GM18502 (cell line): ENCODE results near the gene IER2.

Experiments used
- ATAC-seq: cut with Tn5 transposase; IDR thresholded peaks from one replicate; pipeline ENCODE4 v1.9.1; 2021; ENCODE audit warnings: mild to moderate bottlenecking; ENCODE audit not compliant: unreplicated experiment, poor library complexity

Gene IER2

GRCh38 chr19:13118424-13119193 is 31.6 kb upstream of the IER2 start:
- peak; percentile 12 for ATAC-seq

GRCh38 chr19:13119627-13120026 is 30.6 kb upstream of the IER2 start:
- no peak for ATAC-seq

GRCh38 chr19:13120031-13120430 is 30.2 kb upstream of the IER2 start:
- no peak for ATAC-seq

- ATAC-seq: no peak
Observed at GRCh38 chr19:13120817-13121216, 29.4 kb upstream of the IER2 start.

GRCh38 chr19:13121551-13122274 is 28.5 kb upstream of the IER2 start:
- no peak for ATAC-seq

- no peak for ATAC-seq
Observed at GRCh38 chr19:13122275-13122878, 27.8 kb upstream of the IER2 start.

- no peak for ATAC-seq
Observed at GRCh38 chr19:13122980-13123957, 26.9 kb upstream of the IER2 start.

- no peak for ATAC-seq
Observed at GRCh38 chr19:13127051-13127450, 23.2 kb upstream of the IER2 start.

- ATAC-seq: no peak
Observed at GRCh38 chr19:13127811-13128575, 22.2 kb upstream of the IER2 start.

- no peak for ATAC-seq
Observed at GRCh38 chr19:13128583-13128982, 21.6 kb upstream of the IER2 start.

- no peak for ATAC-seq
Observed at GRCh38 chr19:13129384-13129783, 20.8 kb upstream of the IER2 start.

GRCh38 chr19:13130886-13131490 is 19.2 kb upstream of the IER2 start:
- ATAC-seq: no peak

GRCh38 chr19:13132471-13133180 is 17.6 kb upstream of the IER2 start:
- no peak for ATAC-seq

- no peak for ATAC-seq
Observed at GRCh38 chr19:13133241-13133870, 16.9 kb upstream of the IER2 start.

- ATAC-seq: no peak
Observed at GRCh38 chr19:13134626-13135025, 15.6 kb upstream of the IER2 start.

- no peak for ATAC-seq
Observed at GRCh38 chr19:13135068-13136062, 14.8 kb upstream of the IER2 start.

- ATAC-seq: no peak
Observed at GRCh38 chr19:13137290-13137794, 12.9 kb upstream of the IER2 start.
